Pancreas (tissue), 10 donors: ENCODE measurements around the gene MAGI1. TPM values are rescaled to one million over a fixed set of nuclear protein-coding genes. Genes with fewer than 3 reads are reported as not detected.
A peak's percentile ranks its signal among the peaks of the same experiment; 100 is the strongest.

ENCODE experiments used
- ATAC-seq, 4 donors: fragments of 200-7000 bp; cut with Tn5 transposase; one replicate each; pipeline versions ENCODE4 v1.8.0 to v1.9.1; 2020; ENCODE audit warnings: mild to moderate bottlenecking in 4 of 4, moderate library complexity in 4 of 4
- DNase-seq, 6 donors: peaks; one replicate each; pipeline ENCODE4 v3.0.0-alpha.2; 2020
- FAIRE-seq: peaks from 2 replicates; lab custom pipeline; 2012; peaks lifted over from hg19 to GRCh38; lab: Jason Lieb, UNC
- H3K27ac ChIP-seq, 4 donors: fragments of 200-600 bp; sonication (generic); 1 replicate in 3 of 4; 2 replicates in 1 of 4; pipeline versions ENCODE4 v1.5.0 to v1.8.0; 2020
- H3K27me3 ChIP-seq, 4 donors: fragments of 200-600 bp; one replicate each; pipeline ENCODE4 v1.8.0; 2021
- H3K36me3 ChIP-seq, 3 donors: fragments of 200-600 bp; sonication (generic) in 1 of 3; one replicate each; pipeline versions ENCODE4 v1.5.0 to v1.8.0; 2020 to 2021
- H3K4me1 ChIP-seq, 3 donors: fragments of 200-600 bp; one replicate each; pipeline ENCODE4 v1.8.0; 2021
- H3K4me3 ChIP-seq, 4 donors: fragments of 200-600 bp; sonication (generic) in 2 of 4; one replicate each; pipeline versions ENCODE4 v1.5.0 to v1.8.0; 2020 to 2021
- H3K9me3 ChIP-seq, 4 donors: fragments of 200-600 bp; one replicate each; pipeline ENCODE4 v1.8.0; 2021
- CTCF ChIP-seq, 4 donors: fragments of 200-600 bp; sonication (generic) in 3 of 4; IDR thresholded peaks; one replicate each; pipeline versions ENCODE4 v1.5.0 to v1.8.0; 2021; ENCODE audit warnings: antibody characterized with exemption in 4 of 4
- WGBS, 2 donors: extraction: QIAGEN DNeasy Blood & Tissue Kit; methylation state at CpG; one replicate each; pipeline ENCODE4 v1.1.7; 2013; 5-methylcytosine and 5-hydroxymethylcytosine counted together
- intact Hi-C, 3 donors: fragments of 100-400 bp; cut with DNase I; formaldehyde crosslinking; loops; one replicate each; pipeline versions ENCODE4 v1.11.1 to v1.14.2; 2022
- polyA plus RNA-seq, 2 donors: library from polyadenylated mRNA; stranded (reverse); fragments of 200-250 nt; gene quantifications; one replicate each; pipeline ENCODE4 v1.2.3, GENCODE V29; 2013
- total RNA-seq, 6 donors: library from RNA; stranded (reverse); fragmentation: NEBNext Ultra II Directional in 4 of 6; extraction: Animal tissue kit (Norgen Biotek cat#: 25700) in 4 of 6; gene quantifications; one replicate each; pipeline versions ENCODE4 v1.2.1 to v1.2.4, GENCODE V29; 2021 to 2023
- donor health status: healthy with polysubstance abuse.
- donor health status: DM: no; HTN: no; CAD: no; lungs with moderate emphysema.
- donor health status: DM: no; HTN: no; CAD: no.
- donor health status: control.
- donor health status: control.
- donor health status: Bipolar disorder and iron deficiency.
- donor health status: DM: yes; HTN: yes; CAD: no.
- donor health status: DM: no; HTN: no; CAD: no.
- donor health status: DM: no; HTN: no; CAD: no.
- donor health status: DM: yes; HTN: yes; CAD: no.

Gene MAGI1
- total and polyA plus RNA-seq, 8 donors: 19.7 to 45.1 (median 28.0) TPM

- DNase-seq (no peak), FAIRE-seq (no peak), ATAC-seq (no peak)
- Histone ChIP-seq H3K4me3 (no peak overlapping the region), H3K9me3 (no peaks in the 10 kb centered on the region), H3K27ac (no peak overlapping the region), H3K27me3 (no peaks in the 10 kb centered on the region), H3K4me1 (peaks cover 0 to 6% (median 0%) of the 10 kb centered on the region in 3 donors), H3K36me3 (no peaks in the 10 kb centered on the region)
- intact Hi-C loops: no loop called here
- no peak for TF ChIP-seq CTCF (IDR thresholded peaks at IDR 0.05)
- WGBS, 2 donors: 90 to 95% methylated on average over 2 of the region's 2 CpGs
Measured at GRCh38 chr3:65702202-65702601, 336.5 kb downstream of the MAGI1 start.

- Histone ChIP-seq H3K9me3 (no peaks in the 10 kb centered on the region), H3K27me3 (no peaks in the 10 kb centered on the region), H3K27ac (no peak overlapping the region), H3K4me3 (no peak overlapping the region), H3K36me3 (no peaks in the 10 kb centered on the region), H3K4me1 (no peaks in the 10 kb centered on the region)
- DNase-seq (no peak), FAIRE-seq (no peak), ATAC-seq (no peak)
- intact Hi-C loops: no loop called here
- TF ChIP-seq CTCF (IDR thresholded peaks at IDR 0.05): no peak
- WGBS, 2 donors: 96 to 97% methylated on average over 4 of the region's 4 CpGs
Measured at GRCh38 chr3:65701516-65701915, 337.2 kb downstream of the MAGI1 start.

- ATAC-seq (no peak), DNase-seq (no peak), FAIRE-seq (no peak)
- intact Hi-C loops: no loop called here
- no peak for TF ChIP-seq CTCF (IDR thresholded peaks at IDR 0.05)
- Histone ChIP-seq H3K27me3 (no peaks in the 10 kb centered on the region), H3K9me3 (no peaks in the 10 kb centered on the region), H3K4me1 (peaks cover 0 to 7% (median 4%) of the 10 kb centered on the region in 3 donors), H3K4me3 (no peak overlapping the region), H3K36me3 (no peaks in the 10 kb centered on the region), H3K27ac (no peak overlapping the region)
- WGBS, 2 donors: 72 to 75% methylated on average over 3 of the region's 3 CpGs
Measured at GRCh38 chr3:65689436-65689835, 349.3 kb downstream of the MAGI1 start.

- no peaks in the 10 kb centered on the region for H3K27me3 ChIP-seq
- no peak for FAIRE-seq
- no peaks in the 10 kb centered on the region for H3K9me3 ChIP-seq
- no peaks in the 10 kb centered on the region for H3K36me3 ChIP-seq
- no peak overlapping the region for H3K27ac ChIP-seq
- H3K4me3 ChIP-seq: no peak overlapping the region
- peaks cover 0 to 7% (median 4%) of the 10 kb centered on the region in 3 donors for H3K4me1 ChIP-seq
- no peak for TF ChIP-seq CTCF (IDR thresholded peaks at IDR 0.05)
- no peak for ATAC-seq
- DNase-seq: no peak
- WGBS, 2 donors: 93 to 99% methylated on average over 5 of the region's 5 CpGs
- intact Hi-C loops: no loop called here
Measured at GRCh38 chr3:65687741-65688140, 351.0 kb downstream of the MAGI1 start.

GRCh38 chr3:65685621-65686235, 353.0 kb downstream of the MAGI1 start:
- no peaks in the 10 kb centered on the region for H3K9me3 ChIP-seq
- FAIRE-seq (peak; percentile 39), DNase-seq (peak in 1 of 6 donors; percentile 17), ATAC-seq (peak in 2 of 4 donors; percentile 57 to 58)
- H3K27me3 ChIP-seq: no peaks in the 10 kb centered on the region
- no peaks in the 10 kb centered on the region for H3K36me3 ChIP-seq
- H3K27ac ChIP-seq: no peak overlapping the region
- intact Hi-C loops: no loop called here
- no peak overlapping the region for H3K4me3 ChIP-seq
- no peak for TF ChIP-seq CTCF (IDR thresholded peaks at IDR 0.05)
- 39 to 45% methylated on average over 5 of the region's 5 CpGs for WGBS, 2 donors
- H3K4me1 ChIP-seq: peaks cover 0 to 4% (median 0%) of the 10 kb centered on the region in 3 donors
